H1 (cell line): ENCODE data around the gene SSH2. TPM values are rescaled to one million over a fixed set of nuclear protein-coding genes. Genes with fewer than 3 reads are reported as not detected.
A peak's percentile ranks its signal among the peaks of the same experiment; 100 is the strongest.

Source experiments
- CTCF ChIP-seq, 3 experiments: IDR thresholded peaks; 1 replicate in 2 of 3; 2 replicates in 1 of 3; pipeline versions ENCODE4 v1.5.1 to v1.6.1; 2011; ENCODE audit warnings: low read length in 3 of 3, mild to moderate bottlenecking in 3 of 3, inconsistent platforms in 2 of 3, low read depth in 1 of 3, moderate library complexity in 1 of 3; ENCODE audit not compliant: insufficient read depth in 1 of 3; ENCODE audit errors: control extremely low read depth in 1 of 3
- E2F6 ChIP-seq: IDR thresholded peaks from 2 replicates; pipeline ENCODE4 v1.6.1; 2012; ENCODE audit warnings: inconsistent platforms
- EGR1 ChIP-seq: IDR thresholded peaks from 2 replicates; pipeline ENCODE4 v1.6.1; 2011; ENCODE audit warnings: low read depth, low read length, borderline replicate concordance
- EZH2 ChIP-seq: fragments of 200-600 bp; sonication (generic); IDR thresholded peaks from 2 replicates; pipeline ENCODE4 v1.7.1; 2012; ENCODE audit warnings: low read depth, mild to moderate bottlenecking, moderate library complexity, low read length, inconsistent platforms; ENCODE audit not compliant: severe bottlenecking
- JUND ChIP-seq: IDR thresholded peaks from 2 replicates; pipeline ENCODE4 v1.6.1; 2011; ENCODE audit warnings: mild to moderate bottlenecking, improper control_type of control experiment, low read length
- PHF8 ChIP-seq: fragments of 200-600 bp; sonication (generic); conservative IDR thresholded peaks from 2 replicates; pipeline ENCODE4 v1.7.1; 2012; ENCODE audit warnings: low read depth, mild to moderate bottlenecking, inconsistent platforms, low read length, moderate library complexity
- TAF1 ChIP-seq: IDR thresholded peaks from 2 replicates; pipeline ENCODE4 v1.6.1; 2011; ENCODE audit warnings: mild to moderate bottlenecking, low read depth, low read length
- YY1 ChIP-seq: IDR thresholded peaks from 2 replicates; pipeline ENCODE4 v1.6.1; 2011; ENCODE audit warnings: low read depth, mild to moderate bottlenecking, low read length
- ZNF274 ChIP-seq: IDR thresholded peaks from 2 replicates; pipeline ENCODE4 v1.7.0; 2012; ENCODE audit warnings: low read length, borderline replicate concordance; ENCODE audit errors: extremely low read depth
- polyA plus RNA-seq, 7 experiments: library from polyadenylated mRNA; depleted of rRNA in 3 of 7; stranded (reverse) in 5 of 7; unstranded in 2 of 7; fragments of >200 nt in 5 of 7; fragments of 200-250 nt in 2 of 7; gene quantifications; 1 replicate in 5 of 7; 2 replicates in 1 of 7; 4 replicates in 1 of 7; pipeline versions ENCODE4 v1.2.1 to v1.2.3, GENCODE V29; 2011 to 2013; ENCODE audit warnings: missing spikeins in 2 of 7, mixed read lengths in 2 of 7
- total RNA-seq: library from RNA; stranded (reverse); fragmentation: NEBNext Ultra II Directional; extraction: Animal tissue kit (Norgen Biotek cat#: 25700); gene quantifications from 2 replicates; pipeline ENCODE4 v1.2.1, GENCODE V29; 2021

SSH2 gene
- total and polyA plus RNA-seq, 2 of the 8 experiments (the other 6 are each of a cell fraction or from before 2014, with no cell fraction given) = 5.2 to 15.9 TPM

GRCh38 chr17:29591737-29592608 lies 338.1 kb downstream of the SSH2 start (continued):
- TF ChIP-seq ZNF274 = no peak
- TF ChIP-seq TAF1 = 0 out of 2 replicates have a peak, but pooled peaks have one; percentile 41
- TF ChIP-seq CTCF (IDR thresholded peaks at IDR 0.05; ENCODE audit: control extremely low read depth in 1 of 3, insufficient read depth in 1 of 3, low read depth in 1 of 3, low read length in 3 of 3) = peak; percentile 89 to 96 (median 94)
- TF ChIP-seq EZH2 = no peak
- peak; percentile 35; the same call in 1 of the 2 replicates for TF ChIP-seq JUND
- peak; percentile 58 for TF ChIP-seq EGR1
- TF ChIP-seq E2F6 = peak; percentile 33; the same call in 1 of the 2 replicates
- TF ChIP-seq PHF8 = no peak
- peak; percentile 34; the same call in 1 of the 2 replicates for TF ChIP-seq YY1
